Right lobe of liver (tissue), 6 donors: Measurements from ENCODE around the gene C1orf56. TPM values are rescaled to one million over a fixed set of nuclear protein-coding genes. Genes with fewer than 3 reads are reported as not detected.
A peak's percentile ranks its signal among the peaks of the same experiment; 100 is the strongest.

ENCODE experiments used
- ATAC-seq, 4 donors: fragments of 200-7000 bp; cut with Tn5 transposase; one replicate each; pipeline ENCODE4 v1.9.1; 2020; ENCODE audit warnings: mild to moderate bottlenecking in 4 of 4, moderate library complexity in 4 of 4
- DNase-seq, 3 donors: peaks; one replicate each; pipeline ENCODE4 v3.0.0-alpha.2; 2020
- H3K27ac ChIP-seq, 3 donors: fragments of 200-600 bp; one replicate each; pipeline ENCODE4 v1.8.0; 2022
- H3K27me3 ChIP-seq, 2 donors: fragments of 200-600 bp; one replicate each; pipeline ENCODE4 v1.8.0; 2022
- H3K36me3 ChIP-seq, 4 donors: fragments of 200-600 bp; sonication (generic) in 1 of 4; one replicate each; pipeline versions ENCODE4 v1.5.1 to v1.8.0; 2017 to 2022; ENCODE audit warnings: control low read depth in 1 of 4
- H3K4me1 ChIP-seq, 4 donors: fragments of 200-600 bp; sonication (generic) in 1 of 4; one replicate each; pipeline versions ENCODE4 v1.5.1 to v1.8.0; 2017 to 2022; ENCODE audit warnings: control low read depth in 1 of 4
- H3K4me3 ChIP-seq, 3 donors: fragments of 200-600 bp; one replicate each; pipeline ENCODE4 v1.8.0; 2022
- H3K9me3 ChIP-seq, 4 donors: fragments of 200-600 bp; sonication (generic) in 1 of 4; one replicate each; pipeline versions ENCODE4 v1.5.1 to v1.8.0; 2017 to 2022; ENCODE audit warnings: control low read depth in 1 of 4
- CTCF ChIP-seq, 4 donors: fragments of 200-600 bp in 3 of 4; fragments of 450-650 bp in 1 of 4; IDR thresholded peaks; one replicate each; pipeline versions ENCODE4 v1.5.1 to v1.8.0; 2016 to 2022; ENCODE audit warnings: antibody characterized with exemption in 4 of 4, mild to moderate bottlenecking in 2 of 4
- POLR2A ChIP-seq: fragments of 450-650 bp; IDR thresholded peaks from one replicate; pipeline ENCODE4 v1.6.1; 2017; ENCODE audit warnings: antibody characterized with exemption, mild to moderate bottlenecking
- WGBS: methylation state at CpG from one replicate; pipeline ENCODE4 v1.1.6; 2018; ENCODE audit warnings: low coverage, low lambda C conversion rate; ENCODE audit not compliant: insufficient coverage; ENCODE audit errors: missing lambda C conversion rate; 5-methylcytosine and 5-hydroxymethylcytosine counted together
- intact Hi-C, 2 donors: fragments of 100-400 bp; cut with DNase I; formaldehyde crosslinking; loops; one replicate each; pipeline versions ENCODE4 v1.11.2 to v1.14.1; 2022
- total RNA-seq, 6 experiments: library from RNA; depleted of rRNA in 2 of 6; stranded (reverse); fragments of >200 nt in 2 of 6; fragmentation: NEBNext Ultra II Directional in 3 of 6; extraction: Animal tissue kit (Norgen Biotek cat#: 25700) in 3 of 6; gene quantifications; one replicate each; pipeline versions ENCODE4 v1.1.0 to v1.2.4, GENCODE V29; 2016 to 2023
- donor health status: DM: no; HTN: yes; CAD: no.
- donor health status: DM: no; HTN: no; CAD: no.
- donor health status: DM: no; HTN: no; CAD: no.
- donor health status: DM: no; HTN: yes; CAD: no.
- donor health status: DM: no; HTN: yes; CAD: no.

C1orf56 gene
- total RNA-seq, 6 experiments from 2014 or later = 2.4 to 5.7 (median 3.8) TPM

- ATAC-seq (no peak), DNase-seq (no peak)
- peaks cover 0 to 76% (median 28%) of the 10 kb centered on the region in 4 donors for H3K4me1 ChIP-seq
- H3K4me3 ChIP-seq = peak overlapping the region; percentile 71 to 73 (median 71)
- peak overlapping the region; percentile 75 to 89 (median 88) for H3K27ac ChIP-seq
- intact Hi-C loops = no loop called here
- WGBS = 13% methylated on average over 3 of the region's 3 CpGs
- TF ChIP-seq CTCF (IDR thresholded peaks at IDR 0.05) (no peak), POLR2A (no peak)
- no peaks in the 10 kb centered on the region for H3K36me3 ChIP-seq
- no peaks in the 10 kb centered on the region for H3K27me3 ChIP-seq
- H3K9me3 ChIP-seq = no peaks in the 10 kb centered on the region
These were observed 38.4 kb upstream of the C1orf56 start for GRCh38 chr1:151009206-151009587.

DNA sequence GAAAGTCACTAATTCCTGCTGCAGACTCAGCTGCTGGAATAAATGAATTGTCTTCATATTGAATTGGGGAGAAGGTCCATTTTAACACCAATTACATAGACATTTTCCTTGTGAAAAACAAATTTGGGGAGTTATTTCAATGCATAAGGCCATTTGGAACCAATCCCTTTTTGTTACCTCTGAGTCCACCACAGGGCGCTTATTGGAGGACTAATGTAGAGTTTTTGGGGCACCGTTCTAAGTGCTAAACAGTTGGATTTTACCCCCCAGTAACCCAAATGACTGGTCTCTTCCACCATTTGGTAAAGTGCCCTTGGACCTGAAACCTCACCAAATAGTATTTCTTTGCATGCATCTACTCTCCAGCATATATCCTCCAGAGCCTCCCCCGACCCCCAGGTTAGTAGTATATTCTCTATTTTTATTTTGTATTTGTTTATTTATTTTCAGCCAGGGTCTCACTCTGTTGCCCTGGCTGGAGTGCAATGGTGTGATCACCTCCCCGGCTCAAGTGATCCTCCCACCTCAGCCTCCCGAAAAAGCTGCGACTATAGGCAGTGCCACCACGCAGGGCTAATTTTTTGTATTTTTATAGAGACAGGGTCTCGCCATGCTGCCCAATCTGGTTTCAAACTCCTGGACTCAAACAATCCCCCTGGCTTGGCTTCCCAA lies 37.7 kb upstream of the C1orf56 start:
- Histone ChIP-seq H3K27me3 (no peaks in the 10 kb centered on the region), H3K36me3 (no peaks in the 10 kb centered on the region), H3K9me3 (no peaks in the 10 kb centered on the region), H3K4me1 (peaks cover 0 to 75% (median 29%) of the 10 kb centered on the region in 4 donors), H3K27ac (peak overlapping the region in 1 of 3 donors; percentile 89), H3K4me3 (peak overlapping the region in 2 of 3 donors; percentile 71 to 73)
- DNase-seq (no peak), ATAC-seq (no peak)
- intact Hi-C loops = no loop called here
- WGBS = 85% methylated on average over 6 of the region's 8 CpGs
- TF ChIP-seq CTCF (IDR thresholded peaks at IDR 0.05) = no peak
- TF ChIP-seq POLR2A = no peak

DNA sequence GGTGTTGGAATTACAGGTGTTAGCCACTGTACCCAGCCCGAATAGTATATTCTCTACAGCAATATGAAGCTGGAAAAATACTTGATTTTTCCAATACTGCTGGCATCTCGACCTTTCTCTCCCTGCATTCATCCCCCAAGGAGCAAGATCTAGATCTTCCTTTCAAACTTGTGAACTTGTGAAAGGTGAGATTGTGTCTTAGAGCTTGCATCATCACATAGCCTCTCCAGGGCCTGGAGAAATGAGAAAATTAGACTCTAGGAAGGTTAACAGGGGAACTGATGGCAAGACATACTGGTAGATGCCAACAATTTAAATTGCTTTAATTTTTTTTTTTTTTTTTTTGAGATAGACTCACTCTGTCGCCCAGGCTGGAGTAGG lies 37.2 kb upstream of the C1orf56 start:
- DNase-seq (no peak), ATAC-seq (no peak)
- Histone ChIP-seq H3K27me3 (no peaks in the 10 kb centered on the region), H3K4me3 (no peak overlapping the region), H3K27ac (no peak overlapping the region), H3K36me3 (no peaks in the 10 kb centered on the region), H3K4me1 (peaks cover 0 to 69% (median 27%) of the 10 kb centered on the region in 4 donors), H3K9me3 (no peaks in the 10 kb centered on the region)
- intact Hi-C loops = no loop called here
- TF ChIP-seq POLR2A = no peak
- TF ChIP-seq CTCF (IDR thresholded peaks at IDR 0.05) = no peak
- WGBS = 96% methylated on average over 3 of the region's 3 CpGs

DNA sequence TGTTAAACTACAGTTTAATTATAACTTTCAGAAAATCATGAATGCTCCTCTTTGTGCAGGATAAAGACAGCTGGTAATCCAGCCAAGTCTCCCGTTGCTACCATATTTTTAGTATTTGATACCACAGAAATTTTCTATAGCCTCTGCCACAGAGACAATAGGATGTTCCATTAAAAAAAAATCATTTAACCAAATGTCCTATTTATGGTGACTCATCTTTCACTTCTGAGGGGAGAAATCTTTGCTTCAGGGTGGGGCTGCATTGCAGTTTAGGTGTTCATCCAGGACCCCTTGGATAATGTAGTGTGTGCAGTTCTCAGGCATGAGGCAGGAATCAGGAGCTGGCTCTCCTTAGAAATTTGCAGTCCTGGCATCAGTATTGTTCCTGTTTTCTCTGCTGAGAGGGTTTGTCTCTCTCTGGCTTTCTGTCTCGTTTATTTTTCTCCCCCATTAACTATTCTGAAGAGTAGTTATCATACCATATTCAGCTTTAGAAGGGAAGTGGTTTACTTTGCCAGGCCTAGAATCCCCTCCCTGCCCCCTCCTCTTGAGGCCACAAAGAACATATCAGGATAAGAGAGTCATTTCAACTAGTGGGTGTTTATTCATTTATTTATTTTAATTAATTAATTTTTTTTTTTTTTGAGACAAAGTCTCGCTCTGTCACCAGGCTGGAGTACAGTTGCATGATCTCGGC lies 36.2 kb upstream of the C1orf56 start:
- Histone ChIP-seq H3K36me3 (no peaks in the 10 kb centered on the region), H3K4me3 (no peak overlapping the region), H3K4me1 (peaks cover 0 to 65% (median 27%) of the 10 kb centered on the region in 4 donors), H3K27ac (peak overlapping the region in 1 of 3 donors; percentile 77), H3K9me3 (no peaks in the 10 kb centered on the region), H3K27me3 (no peaks in the 10 kb centered on the region)
- DNase-seq = no peak
- no peak for ATAC-seq
- no peak for TF ChIP-seq POLR2A
- TF ChIP-seq CTCF (IDR thresholded peaks at IDR 0.05) = no peak
- 52% methylated on average over 4 of the region's 4 CpGs for WGBS
- intact Hi-C loops = no loop called here
